ENCODE data around the gene RASA4B. TPM values are rescaled to one million over a fixed set of nuclear protein-coding genes. Genes with fewer than 3 reads are reported as not detected.
"Not testable (repeated sequence)": the region's sequence is repeated elsewhere in the genome, so short reads cannot be mapped to it uniquely, and the experiment has no call there.

RASA4B gene
- total RNA-seq, 1 experiment from 2014 or later: 6.0 TPM

GRCh38 chr7:102479982-102480637 lies 37.5 kb downstream of the RASA4B start:
- H3K9ac ChIP-seq (ENCODE audit: low read length); H2AFZ ChIP-seq (ENCODE audit: low read depth, low read length, poor library complexity, severe bottlenecking); H3K9me2 ChIP-seq (ENCODE audit: insufficient read depth); BruUV-seq (replicated peaks); H3K36me3 ChIP-seq (ENCODE audit: control insufficient read depth in 1 of 2, insufficient read depth in 2 of 2, low read length in 2 of 2); ATAC-seq; H3K4me2 ChIP-seq (ENCODE audit: low read length); H3K27me3 ChIP-seq (ENCODE audit: insufficient read depth, low read length); DNase-seq (ENCODE audit: low read depth, low spot score); H3K27ac ChIP-seq (ENCODE audit: low read depth, low read length); H3K79me2 ChIP-seq (ENCODE audit: insufficient read depth, low read length); H3K4me3 ChIP-seq (replicated peaks in 1 of 2; ENCODE audit: low read depth in 1 of 2, low read length in 2 of 2); intact Hi-C loops (cut with micrococcal nuclease); RAD21 ChIA-PET (ENCODE audit: low non-redundant PET in 1 of 2, low total read pairs in 2 of 2, uncharacterized antibody in 2 of 2, unreplicated experiment in 2 of 2); H3K4me1 ChIP-seq (ENCODE audit: control insufficient read depth in 1 of 2, insufficient read depth in 2 of 2, low read length in 2 of 2); CTCF ChIA-PET; H3K9me3 ChIP-seq (ENCODE audit: control insufficient read depth in 1 of 2, insufficient read depth in 1 of 2, low read depth in 1 of 2, low read length in 2 of 2); H4K20me1 ChIP-seq (ENCODE audit: insufficient read depth); POLR2A ChIA-PET: not testable (repeated sequence)
- TF ChIP-seq RAD21 (IDR thresholded peaks at IDR 0.05; ENCODE audit: low read depth) (peak; percentile 41; the same call in 1 of the 2 replicates), CTCF (IDR thresholded peaks at IDR 0.05 in 2 of 3, conservative IDR thresholded peaks at IDR 0.05 in 1 of 3; ENCODE audit: borderline replicate concordance in 1 of 3, insufficient read depth in 1 of 3, low read depth in 2 of 3, low read length in 2 of 3) (peak; percentile 24 to 30 (median 25); a peak in 4 of 6 replicates)

GRCh38 chr7:102479209-102479584 lies 38.4 kb downstream of the RASA4B start:
- intact Hi-C loops (cut with micrococcal nuclease); DNase-seq (ENCODE audit: low read depth, low spot score); H3K4me2 ChIP-seq (ENCODE audit: low read length); H3K79me2 ChIP-seq (ENCODE audit: insufficient read depth, low read length); H3K4me3 ChIP-seq (replicated peaks in 1 of 2; ENCODE audit: low read depth in 1 of 2, low read length in 2 of 2); H3K9me3 ChIP-seq (ENCODE audit: control insufficient read depth in 1 of 2, insufficient read depth in 1 of 2, low read depth in 1 of 2, low read length in 2 of 2); H3K9me2 ChIP-seq (ENCODE audit: insufficient read depth); H4K20me1 ChIP-seq (ENCODE audit: insufficient read depth); H2AFZ ChIP-seq (ENCODE audit: low read depth, low read length, poor library complexity, severe bottlenecking); H3K27ac ChIP-seq (ENCODE audit: low read depth, low read length); POLR2A ChIA-PET; H3K27me3 ChIP-seq (ENCODE audit: insufficient read depth, low read length); H3K36me3 ChIP-seq (ENCODE audit: control insufficient read depth in 1 of 2, insufficient read depth in 2 of 2, low read length in 2 of 2); H3K4me1 ChIP-seq (ENCODE audit: control insufficient read depth in 1 of 2, insufficient read depth in 2 of 2, low read length in 2 of 2); H3K9ac ChIP-seq (ENCODE audit: low read length); RAD21 ChIA-PET (ENCODE audit: low non-redundant PET in 1 of 2, low total read pairs in 2 of 2, uncharacterized antibody in 2 of 2, unreplicated experiment in 2 of 2); BruUV-seq (replicated peaks); CTCF ChIA-PET: not testable (repeated sequence)
- peak; percentile 30 for ATAC-seq
